Endothelial cell of umbilical vein (primary cell): Measurements from ENCODE around the gene TFDP2. TPM values are rescaled to one million over a fixed set of nuclear protein-coding genes. Genes with fewer than 3 reads are reported as not detected.

Source experiments
- BruUV-seq: library from RNA; stranded (reverse); fragments of 400-500 nt; replicated peaks from 2 replicates; lab custom pipeline; 2021; lab: Mats Ljungman, UMichigan
- CTCF ChIA-PET: fragments of 300-600, 350-600 bp; sonication (Branson Sonifier 250); formaldehyde crosslinking; loops from one replicate; lab custom pipeline; 2021; ENCODE audit warnings: antibody characterized with exemption, inconsistent platforms; lab: Charles Lee
- POLR2A ChIA-PET: fragments of 300-600, 350-600 bp; sonication (Branson Sonifier 250); formaldehyde crosslinking; loops from one replicate; lab custom pipeline; 2021; ENCODE audit warnings: antibody characterized with exemption, inconsistent platforms; lab: Charles Lee
- DNase-seq: peaks from one replicate; pipeline ENCODE4 v3.0.0-alpha.2; 2011; ENCODE audit warnings: low read depth, low spot score
- FAIRE-seq: peaks from 2 replicates; lab custom pipeline; 2011; peaks lifted over from hg19 to GRCh38; lab: Jason Lieb, UNC
- H2AFZ ChIP-seq: 2 replicates; pipeline ENCODE4 v1.6.0; 2012; ENCODE audit warnings: low read depth, low read length, control low read depth, inconsistent platforms
- H3K27ac ChIP-seq: 2 replicates; pipeline ENCODE4 v1.5.1; 2011; ENCODE audit warnings: low read depth, mild to moderate bottlenecking, control low read depth, low read length, moderate library complexity; ENCODE audit not compliant: insufficient read depth
- H3K27me3 ChIP-seq, 2 experiments: 2 replicates each; pipeline versions ENCODE4 v1.6.0 to v1.6.1; 2011; ENCODE audit warnings: low read length in 2 of 2, mixed read lengths in 1 of 2; ENCODE audit not compliant: control insufficient read depth in 2 of 2, insufficient read depth in 2 of 2
- H3K36me3 ChIP-seq, 2 experiments: 2 replicates in 1 of 2; 3 replicates in 1 of 2; pipeline ENCODE4 v1.5.1; 2011; ENCODE audit warnings: low read length in 2 of 2, mild to moderate bottlenecking in 1 of 2, moderate library complexity in 1 of 2; ENCODE audit not compliant: control insufficient read depth in 2 of 2, insufficient read depth in 2 of 2; ENCODE audit errors: extremely low read depth in 1 of 2
- H3K4me1 ChIP-seq: 3 replicates; pipeline ENCODE4 v1.5.1; 2011; ENCODE audit warnings: mild to moderate bottlenecking, low read length; ENCODE audit not compliant: control insufficient read depth, insufficient read depth; ENCODE audit errors: extremely low read depth
- H3K4me2 ChIP-seq: 2 replicates; pipeline ENCODE4 v1.6.1; 2011; ENCODE audit warnings: low read length, control low read depth, mixed read lengths; ENCODE audit not compliant: insufficient read depth
- H3K4me3 ChIP-seq, 3 experiments: fragments of 200-600 bp in 1 of 3; sonication (generic), shearing (Covaris generic) in 1 of 3; replicated peaks in 1 of 3; 2 replicates each; pipeline ENCODE4 v1.5.1; 2011 to 2016; ENCODE audit warnings: control low read depth in 3 of 3, low read length in 3 of 3, mild to moderate bottlenecking in 2 of 3, inconsistent platforms in 1 of 3, low read depth in 1 of 3, moderate library complexity in 1 of 3; ENCODE audit not compliant: insufficient read depth in 1 of 3
- H3K79me2 ChIP-seq: 2 replicates; pipeline ENCODE4 v1.6.0; 2012; ENCODE audit warnings: low read length, inconsistent platforms; ENCODE audit not compliant: control insufficient read depth, insufficient read depth
- H3K9ac ChIP-seq: replicated peaks from 2 replicates; pipeline ENCODE3; 2011; ENCODE audit warnings: low read length, control low read depth; ENCODE audit not compliant: insufficient read depth; ENCODE audit errors: extremely low read depth
- H3K9me1 ChIP-seq: replicated peaks from 3 replicates; pipeline ENCODE4 v1.6.0; 2011; ENCODE audit warnings: mild to moderate bottlenecking, low read length; ENCODE audit not compliant: control insufficient read depth, insufficient read depth; ENCODE audit errors: extremely low read depth
- H3K9me3 ChIP-seq: replicated peaks from 2 replicates; pipeline ENCODE4 v1.5.1; 2012; ENCODE audit warnings: low read length, inconsistent platforms; ENCODE audit not compliant: control insufficient read depth, insufficient read depth
- H4K20me1 ChIP-seq: replicated peaks from 2 replicates; pipeline ENCODE3; 2011; ENCODE audit warnings: mild to moderate bottlenecking, low read length; ENCODE audit not compliant: control insufficient read depth, insufficient read depth; ENCODE audit errors: extremely low read depth
- EZH2 ChIP-seq: IDR thresholded peaks from 2 replicates; pipeline ENCODE4 v1.6.1; 2012; ENCODE audit warnings: borderline replicate concordance, low read depth, mild to moderate bottlenecking, moderate library complexity, low read length, inconsistent platforms; ENCODE audit not compliant: severe bottlenecking
- GATA2 ChIP-seq: IDR thresholded peaks from 2 replicates; pipeline ENCODE4 v1.7.0; 2011; ENCODE audit warnings: low read depth, mild to moderate bottlenecking, moderate library complexity, mixed read lengths, low read length; ENCODE audit not compliant: insufficient read length, insufficient read depth
- JUN ChIP-seq: IDR thresholded peaks from 2 replicates; pipeline ENCODE4 v1.6.1; 2011; ENCODE audit warnings: borderline replicate concordance, low read depth; ENCODE audit not compliant: insufficient read length, insufficient read depth
- MAX ChIP-seq: IDR thresholded peaks from 2 replicates; pipeline ENCODE4 v1.6.1; 2011; ENCODE audit not compliant: insufficient read depth, insufficient read length
- MYC ChIP-seq: IDR thresholded peaks from one replicate; pipeline ENCODE4 v1.6.1; 2011; ENCODE audit warnings: mild to moderate bottlenecking, low read depth, low read length
- POLR2AphosphoS5 ChIP-seq: IDR thresholded peaks from 2 replicates; pipeline ENCODE4 v1.6.1; 2012; ENCODE audit warnings: low read depth, mild to moderate bottlenecking, control low read depth, low read length, moderate library complexity; ENCODE audit not compliant: insufficient read depth
- dilution Hi-C: fragments of 300-500 bp; cut with MboI; formaldehyde crosslinking; loops from one replicate; pipeline ENCODE4 v1.15.0; 2019; ENCODE audit warnings: low sequenced_read_pairs; ENCODE audit not compliant: extremely low pct_ligation_motif_present
- intact Hi-C: fragments of 100-400 bp; cut with micrococcal nuclease; formaldehyde crosslinking; loops from one replicate; pipeline ENCODE4 v1.10.0; 2022
- polyA plus RNA-seq, 4 experiments: library from polyadenylated mRNA; depleted of rRNA in 3 of 4; stranded (reverse) in 3 of 4; unstranded in 1 of 4; fragments of >200 nt; gene quantifications; 2 replicates each; pipeline versions ENCODE4 v1.2.1 to v1.2.3, GENCODE V29; 2011 to 2012; ENCODE audit warnings: missing spikeins in 1 of 4
- total RNA-seq: library from RNA; stranded (reverse); gene quantifications from 2 replicates; pipeline ENCODE4 v1.2.3, GENCODE V29; 2021

TFDP2 gene
- total and polyA plus RNA-seq, 2 donors (not counting 3 experiments of a cell fraction or from before 2014, with no cell fraction given) = 8.5 to 21.5 TPM

GRCh38 chr3:142151240-142151639 is 1.9 kb upstream of the TFDP2 start:
- POLR2A ChIA-PET = no interaction called here
- Histone ChIP-seq H3K4me3 (no peak overlapping the region), H3K9ac (no peak overlapping the region), H3K9me3 (no peaks in the 10 kb centered on the region), H3K36me3 (no peaks in the 10 kb centered on the region), H3K4me1 (peaks cover 13% of the 10 kb centered on the region), H3K4me2 (no peak overlapping the region), H3K9me1 (no peaks in the 10 kb centered on the region), H2AFZ (no peak overlapping the region), H3K27ac (no peak overlapping the region), H3K27me3 (peaks cover 0 to 3% of the 10 kb centered on the region in 2 experiments), H3K79me2 (no peaks in the 10 kb centered on the region), H4K20me1 (no peaks in the 10 kb centered on the region)
- dilution Hi-C loops (no loop called here), intact Hi-C loops (no loop called here)
- CTCF ChIA-PET = interaction anchor here (0.9 to 2.1 kb wide), 3 partner anchors 8 to 29 kb away, joined by 3 to 11 read pairs (median 3); no protein-coding TSS in a partner anchor
- FAIRE-seq (no peak), DNase-seq (no peak)
- no peak for TF ChIP-seq JUN
- peak; percentile 16 for TF ChIP-seq EZH2
- TF ChIP-seq POLR2AphosphoS5 = no peak
- TF ChIP-seq MAX = no peak
- BruUV-seq = no TSS peak

- TF ChIP-seq MAX (no peak), GATA2 (no peak), MYC (no peak), POLR2AphosphoS5 (no peak)
- intact Hi-C loops (no loop called here), dilution Hi-C loops (no loop called here)
- Histone ChIP-seq H4K20me1 (no peaks in the 10 kb centered on the region), H3K9me3 (no peaks in the 10 kb centered on the region), H3K4me3 (no peak overlapping the region), H3K36me3 (no peaks in the 10 kb centered on the region), H3K79me2 (no peaks in the 10 kb centered on the region), H2AFZ (no peak overlapping the region), H3K9ac (no peak overlapping the region), H3K27ac (no peak overlapping the region), H3K4me1 (peaks cover 13% of the 10 kb centered on the region), H3K4me2 (no peak overlapping the region), H3K27me3 (peaks cover 0 to 3% of the 10 kb centered on the region in 2 experiments), H3K9me1 (no peaks in the 10 kb centered on the region)
- FAIRE-seq = no peak
- no peak for DNase-seq
- CTCF ChIA-PET = interaction anchor here (2.1 kb wide), 1 partner anchor 25 kb away, joined by 11 read pairs; no protein-coding TSS in a partner anchor
- no TSS peak for BruUV-seq
- POLR2A ChIA-PET = no interaction called here
Observed at GRCh38 chr3:142150271-142150670, 927 bp upstream of the TFDP2 start.
